GM18909 (cell line): Measurements from ENCODE around the gene CXorf51A.
"Not testable (repeated sequence)": the region's sequence is repeated elsewhere in the genome, so short reads cannot be mapped to it uniquely, and the experiment has no call there.

Source experiments
- ATAC-seq: cut with Tn5 transposase; IDR thresholded peaks from one replicate; pipeline ENCODE4 v1.9.1; 2021; ENCODE audit warnings: mild to moderate bottlenecking; ENCODE audit not compliant: unreplicated experiment, poor library complexity

The CXorf51A gene

DNA sequence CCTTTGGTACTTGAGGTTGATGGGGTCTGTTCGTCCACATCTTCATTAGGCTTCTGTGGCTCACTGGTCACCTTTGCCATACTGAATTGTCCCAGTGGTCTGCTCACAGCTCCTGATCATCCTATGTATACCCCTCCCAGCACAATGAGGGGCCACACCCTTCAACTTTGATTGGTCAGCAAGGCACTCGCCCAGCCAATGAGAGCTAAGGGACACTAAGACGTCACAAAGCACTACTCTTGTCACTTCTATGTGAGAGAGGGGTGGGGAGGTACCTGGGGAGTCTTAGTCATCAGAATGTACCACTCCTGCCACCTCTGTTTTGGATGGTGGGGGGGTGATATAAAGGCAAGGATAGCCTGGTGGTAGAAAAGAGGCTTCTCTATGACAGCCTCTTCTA lies at the start of gene CXorf51A:
TSS of gene CXorf51A (minus strand) at position 101 of the 400 bp plus-strand sequence. CDS start at position 80, 21 bp downstream.
- ATAC-seq: not testable (repeated sequence)

DNA sequence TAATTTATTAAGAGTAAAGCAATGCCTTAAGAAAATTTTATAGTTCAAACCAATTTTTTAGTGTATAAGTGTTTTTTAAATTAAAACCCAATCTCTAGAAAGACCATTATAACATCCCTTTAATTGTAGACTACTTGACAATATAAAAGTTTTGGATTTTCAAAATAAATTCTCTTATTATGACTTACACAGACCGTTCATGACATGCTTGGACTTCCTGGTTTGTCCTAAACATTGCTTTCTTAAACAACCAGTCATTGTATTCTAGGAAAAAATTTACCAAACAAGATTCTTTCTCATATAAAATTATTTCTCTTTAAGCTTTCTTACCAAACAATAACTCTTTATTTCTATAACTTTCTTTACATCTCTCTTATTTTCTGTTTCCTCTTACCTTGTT lies 49.0 kb upstream of the CXorf51A start:
- ATAC-seq: no peak

DNA sequence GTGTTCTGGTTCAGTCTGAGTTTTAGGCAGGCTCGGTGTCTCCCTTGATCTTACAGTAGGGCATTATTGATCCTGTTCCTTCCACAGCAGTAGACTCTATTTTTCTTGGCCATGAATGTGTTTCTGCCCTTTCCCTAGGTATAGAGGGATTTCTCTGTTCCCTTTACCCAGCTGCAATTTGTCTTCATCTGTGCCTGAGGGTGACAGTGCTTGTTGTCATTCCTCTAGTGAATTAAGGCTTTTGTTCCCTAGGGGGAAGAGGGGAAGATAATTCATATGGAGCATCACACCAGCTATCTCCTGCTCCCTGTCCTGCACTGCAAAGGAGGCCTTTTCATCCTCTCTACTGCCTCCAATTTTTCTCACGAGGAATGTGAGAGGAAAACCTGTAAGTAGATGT lies 39.7 kb upstream of the CXorf51A start:
- ATAC-seq: no peak

- no peak for ATAC-seq
These were observed 17.4 kb upstream of the CXorf51A start for GRCh38 chrX:146831994-146832393.

GRCh38 chrX:146809471-146809870 lies 5.1 kb downstream of the CXorf51A start, which contains the start of gene CXorf51B:
Gene CXorf51B, plus strand, starts transcription at chrX:146809771. Its CDS starts 21 bp downstream, at chrX:146809792.
- ATAC-seq: not testable (repeated sequence)
